Measurements from ENCODE around the gene CDH1.

DNA sequence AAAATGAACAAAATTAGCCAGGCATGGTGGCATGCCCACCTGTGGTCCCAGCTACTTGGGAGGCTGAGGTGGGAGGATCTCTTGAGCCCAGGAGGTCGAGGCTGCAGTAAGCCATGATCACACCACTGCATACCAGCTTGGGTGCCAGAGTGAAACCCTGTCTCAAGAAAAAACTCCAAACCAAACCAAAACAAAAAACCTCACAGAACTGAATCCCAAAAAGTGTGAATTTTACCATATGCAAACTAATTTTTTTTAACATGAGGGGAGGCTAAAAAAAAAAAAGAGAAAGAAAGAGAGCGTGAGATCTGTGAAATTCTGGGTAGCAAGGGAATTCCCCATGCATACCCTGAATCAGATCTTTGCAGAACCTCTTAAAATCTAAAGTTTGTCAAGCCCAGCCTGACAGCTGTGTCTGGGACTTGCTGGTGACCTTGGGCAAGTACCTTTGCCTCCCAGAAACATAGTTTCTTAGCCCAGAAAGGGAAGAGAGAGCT, 17.1 kb upstream of the CDH1 start:
- TF ChIP-seq, protein P1, sequence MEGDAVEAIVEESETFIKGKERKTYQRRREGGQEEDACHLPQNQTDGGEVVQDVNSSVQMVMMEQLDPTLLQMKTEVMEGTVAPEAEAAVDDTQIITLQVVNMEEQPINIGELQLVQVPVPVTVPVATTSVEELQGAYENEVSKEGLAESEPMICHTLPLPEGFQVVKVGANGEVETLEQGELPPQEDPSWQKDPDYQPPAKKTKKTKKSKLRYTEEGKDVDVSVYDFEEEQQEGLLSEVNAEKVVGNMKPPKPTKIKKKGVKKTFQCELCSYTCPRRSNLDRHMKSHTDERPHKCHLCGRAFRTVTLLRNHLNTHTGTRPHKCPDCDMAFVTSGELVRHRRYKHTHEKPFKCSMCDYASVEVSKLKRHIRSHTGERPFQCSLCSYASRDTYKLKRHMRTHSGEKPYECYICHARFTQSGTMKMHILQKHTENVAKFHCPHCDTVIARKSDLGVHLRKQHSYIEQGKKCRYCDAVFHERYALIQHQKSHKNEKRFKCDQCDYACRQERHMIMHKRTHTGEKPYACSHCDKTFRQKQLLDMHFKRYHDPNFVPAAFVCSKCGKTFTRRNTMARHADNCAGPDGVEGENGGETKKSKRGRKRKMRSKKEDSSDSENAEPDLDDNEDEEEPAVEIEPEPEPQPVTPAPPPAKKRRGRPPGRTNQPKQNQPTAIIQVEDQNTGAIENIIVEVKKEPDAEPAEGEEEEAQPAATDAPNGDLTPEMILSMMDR (IDR thresholded peaks at IDR 0.05) = no peak
- no peak for TF ChIP-seq POLR2A (IDR thresholded peaks at IDR 0.05)
